HEK293 (cell line): ENCODE measurements around the gene DLGAP3.

ENCODE experiments used
- CTCF ChIA-PET: fragments of 350-600 bp; formaldehyde crosslinking; extraction: SDS; loops from one replicate; lab custom pipeline; 2021; ENCODE audit warnings: antibody characterized with exemption; lab: Yijun Ruan, JAX
- POLR2A ChIA-PET: fragments of 300-600 bp; formaldehyde crosslinking; extraction: SDS; loops from one replicate; lab custom pipeline; 2020; ENCODE audit warnings: antibody characterized with exemption, inconsistent platforms; lab: Yijun Ruan, JAX
- H3K27ac ChIP-seq: fragments of 200-500 bp; sonication (Bioruptor generic); 2 replicates; pipeline ENCODE4 v1.5.1; 2014; ENCODE audit warnings: low read depth, low read length, control low read depth, inconsistent platforms; ENCODE audit errors: extremely low read depth
- H3K36me3 ChIP-seq, 2 experiments: fragments of 200-500 bp in 1 of 2; sonication (Bioruptor generic) in 1 of 2; 1 replicate in 1 of 2; 2 replicates in 1 of 2; pipeline ENCODE4 v1.5.1; 2014 to 2017; ENCODE audit warnings: inconsistent platforms in 2 of 2, low read length in 2 of 2; ENCODE audit not compliant: control insufficient read depth in 2 of 2, insufficient read depth in 1 of 2
- H3K4me1 ChIP-seq: fragments of 200-500 bp; sonication (Bioruptor generic); 2 replicates; pipeline ENCODE4 v1.5.1; 2014; ENCODE audit warnings: mild to moderate bottlenecking, low read length, inconsistent platforms; ENCODE audit not compliant: control insufficient read depth, insufficient read depth
- H3K4me3 ChIP-seq: 2 replicates; pipeline ENCODE4 v1.5.1; 2011; ENCODE audit warnings: low read depth, mild to moderate bottlenecking, control low read depth, low read length, moderate library complexity
- H3K9me3 ChIP-seq: fragments of 200-500 bp; sonication (Bioruptor generic); 2 replicates; pipeline ENCODE4 v1.5.1; 2014; ENCODE audit warnings: low read depth, low read length, inconsistent platforms; ENCODE audit not compliant: control insufficient read depth, insufficient read depth
- EGR2 ChIP-seq: fragments of 450-650 bp; formaldehyde crosslinking; IDR thresholded peaks from 2 replicates; pipeline ENCODE4 v1.5.1; 2016; ENCODE audit warnings: low read depth, missing biosample characterization, missing genetic modification characterization
- GLIS2 ChIP-seq: fragments of 450-650 bp; formaldehyde crosslinking; IDR thresholded peaks from 2 replicates; pipeline ENCODE4 v1.5.1; 2016; ENCODE audit warnings: missing biosample characterization, missing genetic modification characterization
- PATZ1 ChIP-seq: fragments of 450-650 bp; formaldehyde crosslinking; IDR thresholded peaks from 2 replicates; pipeline ENCODE4 v1.5.1; 2016; ENCODE audit warnings: missing biosample characterization, missing genetic modification characterization
- SP7 ChIP-seq: fragments of 450-650 bp; formaldehyde crosslinking; IDR thresholded peaks from 2 replicates; pipeline ENCODE4 v1.5.1; 2016; ENCODE audit warnings: missing biosample characterization, missing genetic modification characterization
- YY2 ChIP-seq: fragments of 450-650 bp; formaldehyde crosslinking; IDR thresholded peaks from 2 replicates; pipeline ENCODE4 v1.5.1; 2016; ENCODE audit warnings: missing biosample characterization, missing genetic modification characterization
- ZBTB7A ChIP-seq: fragments of 450-650 bp; formaldehyde crosslinking; IDR thresholded peaks from 2 replicates; pipeline ENCODE4 v1.5.1; 2016; ENCODE audit warnings: low read depth, missing biosample characterization, missing genetic modification characterization
- ZEB2 ChIP-seq: fragments of 450-650 bp; formaldehyde crosslinking; IDR thresholded peaks from 2 replicates; pipeline ENCODE4 v1.5.1; 2016; ENCODE audit warnings: missing biosample characterization, missing genetic modification characterization
- ZFHX2 ChIP-seq: fragments of 450-650 bp; formaldehyde crosslinking; conservative IDR thresholded peaks from 2 replicates; pipeline ENCODE4 v1.5.1; 2016; ENCODE audit warnings: missing biosample characterization, missing genetic modification characterization
- ZNF140 ChIP-seq: fragments of 450-650 bp; formaldehyde crosslinking; IDR thresholded peaks from 2 replicates; pipeline ENCODE4 v1.5.1; 2016; ENCODE audit warnings: missing biosample characterization, missing genetic modification characterization
- ZNF155 ChIP-seq: fragments of 450-650 bp; formaldehyde crosslinking; IDR thresholded peaks from 2 replicates; pipeline ENCODE4 v1.5.1; 2016; ENCODE audit warnings: missing biosample characterization, missing genetic modification characterization
- ZNF169 ChIP-seq: fragments of 450-650 bp; formaldehyde crosslinking; IDR thresholded peaks from 2 replicates; pipeline ENCODE4 v1.5.1; 2016; ENCODE audit warnings: missing biosample characterization, missing genetic modification characterization
- ZNF274 ChIP-seq, 2 experiments: fragments of 200-500 bp in 1 of 2; fragments of 450-650 bp in 1 of 2; sonication (Bioruptor generic) in 1 of 2; formaldehyde crosslinking in 1 of 2; IDR thresholded peaks; 2 replicates each; pipeline versions ENCODE4 v1.5.1 to v1.6.1; 2014 to 2016; ENCODE audit warnings: borderline replicate concordance in 1 of 2, inconsistent platforms in 1 of 2, low read length in 1 of 2, missing biosample characterization in 1 of 2, missing genetic modification characterization in 1 of 2
- ZNF335 ChIP-seq: fragments of 450-650 bp; formaldehyde crosslinking; conservative IDR thresholded peaks from 2 replicates; pipeline ENCODE4 v1.5.1; 2016; ENCODE audit warnings: missing biosample characterization, missing genetic modification characterization
- ZNF501 ChIP-seq: fragments of 450-650 bp; formaldehyde crosslinking; IDR thresholded peaks from 2 replicates; pipeline ENCODE4 v1.5.1; 2016; ENCODE audit warnings: missing biosample characterization, missing genetic modification characterization
- ZNF544 ChIP-seq: fragments of 450-650 bp; formaldehyde crosslinking; IDR thresholded peaks from 2 replicates; pipeline ENCODE4 v1.5.0; 2017; ENCODE audit warnings: missing biosample characterization, missing genetic modification characterization
- ZNF549 ChIP-seq: fragments of 450-650 bp; IDR thresholded peaks from 2 replicates; pipeline ENCODE4 v1.5.1; 2018; ENCODE audit warnings: missing biosample characterization, missing genetic modification characterization, mild to moderate bottlenecking, inconsistent platforms, moderate library complexity
- ZNF623 ChIP-seq: fragments of 450-650 bp; formaldehyde crosslinking; IDR thresholded peaks from 2 replicates; pipeline ENCODE4 v1.5.1; 2016; ENCODE audit warnings: missing biosample characterization, missing genetic modification characterization
- ZNF626 ChIP-seq: fragments of 450-650 bp; sonication (Bioruptor Pico); formaldehyde crosslinking; IDR thresholded peaks from 2 replicates; pipeline ENCODE4 v1.5.1; 2018; ENCODE audit warnings: missing biosample characterization, missing genetic modification characterization, inconsistent platforms
- ZSCAN5A ChIP-seq: fragments of 450-650 bp; formaldehyde crosslinking; IDR thresholded peaks from 2 replicates; pipeline ENCODE4 v1.5.1; 2016; ENCODE audit warnings: missing biosample characterization, missing genetic modification characterization
- TF ChIP-seq, protein P1 (sequence below): fragments of 450-650 bp; formaldehyde crosslinking; IDR thresholded peaks from 2 replicates; pipeline ENCODE4 v1.5.1; 2016; ENCODE audit warnings: missing biosample characterization, missing genetic modification characterization
- TF ChIP-seq, protein P2 (sequence below): fragments of 450-650 bp; formaldehyde crosslinking; IDR thresholded peaks from 2 replicates; pipeline ENCODE4 v1.5.1; 2017; ENCODE audit warnings: missing biosample characterization, missing genetic modification characterization
- TF ChIP-seq, protein P3 (sequence below): fragments of 450-650 bp; formaldehyde crosslinking; IDR thresholded peaks from 2 replicates; pipeline ENCODE4 v1.5.1; 2016; ENCODE audit warnings: missing biosample characterization, missing genetic modification characterization

DLGAP3 gene

DNA sequence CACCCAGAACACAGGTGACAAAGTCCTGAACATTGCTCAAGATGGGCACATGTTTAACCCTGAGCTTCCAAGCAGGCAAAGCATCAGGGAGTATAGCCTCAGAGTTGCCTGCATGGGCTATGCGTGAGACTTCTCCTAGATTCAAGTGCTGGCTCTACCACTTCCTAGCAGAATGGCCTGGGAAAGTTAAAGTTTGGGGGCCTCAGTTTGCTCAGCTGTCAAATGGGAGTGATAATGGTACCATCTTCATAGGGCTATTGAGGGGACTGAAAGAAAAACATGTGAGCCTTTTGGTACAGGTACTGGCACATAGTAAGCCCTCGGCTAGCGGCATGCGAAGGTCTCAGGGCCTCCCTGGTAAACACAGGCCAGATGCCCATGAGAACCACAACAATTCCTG lies 41.9 kb downstream of the DLGAP3 start (continued):
- TF ChIP-seq ZSCAN5A (tag by site-specific recombination) (no peak), ZNF623 (tag by site-specific recombination) (no peak)

DNA sequence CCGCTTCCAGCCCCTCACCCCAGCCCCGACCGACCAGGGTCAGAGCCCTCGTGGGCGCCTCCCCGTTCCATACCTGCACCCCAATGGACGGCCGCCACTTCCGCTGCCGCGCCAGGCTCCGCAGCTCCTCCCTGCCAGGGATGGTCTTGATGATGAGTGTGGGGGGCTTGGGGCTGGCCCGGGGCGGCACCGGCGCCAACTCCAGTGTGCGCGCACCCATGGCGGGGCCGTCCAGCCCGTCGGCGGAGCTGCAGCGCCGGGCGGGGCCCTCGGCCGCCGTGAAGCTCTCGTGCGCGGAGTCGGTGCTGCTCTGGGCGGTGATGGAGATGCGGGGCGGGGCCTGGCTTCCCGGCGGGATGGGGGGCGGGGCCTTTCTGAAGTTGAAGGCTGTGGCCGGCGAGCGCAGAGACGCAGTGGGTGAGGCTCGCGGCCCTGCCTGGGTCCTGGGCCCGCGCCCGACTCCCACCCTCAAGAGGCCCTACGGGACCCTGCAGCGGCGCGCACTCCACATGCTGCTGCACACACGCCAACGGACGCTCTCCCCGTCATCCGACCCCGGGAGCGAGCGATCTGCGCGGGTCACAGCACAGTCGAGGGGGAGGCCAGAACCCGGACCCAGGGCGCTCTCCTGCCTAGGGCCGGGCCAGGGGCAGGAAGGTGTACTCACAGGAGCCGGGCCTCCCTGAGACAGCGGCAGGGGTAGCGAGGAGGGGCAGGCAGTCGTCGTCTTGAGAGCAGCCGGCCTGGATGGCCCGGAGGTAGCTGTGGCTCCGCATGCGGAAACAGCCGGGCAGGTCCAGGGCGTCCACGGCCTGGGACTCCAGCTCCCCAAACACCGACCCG lies 43.8 kb downstream of the DLGAP3 start:
- Histone ChIP-seq H3K36me3 (no peaks in the 10 kb centered on the region), H3K4me1 (no peaks in the 10 kb centered on the region), H3K9me3 (no peaks in the 10 kb centered on the region), H3K4me3 (no peak overlapping the region), H3K27ac (no peak overlapping the region)
- TF ChIP-seq ZNF155 (tag by site-specific recombination) (no peak), ZFHX2 (tag by site-specific recombination) (no peak), ZNF169 (tag by site-specific recombination) (no peak), GLIS2 (no peak)
- POLR2A ChIA-PET: interaction anchor here (0.6 kb wide), 1 partner anchor 26 kb away, joined by 3 read pairs; the partner anchor contains the start of gene SMIM12
- CTCF ChIA-PET: interaction anchor here (2.4 kb wide), 1 partner anchor 19 kb away, joined by 7 read pairs; no protein-coding TSS in a partner anchor

DNA sequence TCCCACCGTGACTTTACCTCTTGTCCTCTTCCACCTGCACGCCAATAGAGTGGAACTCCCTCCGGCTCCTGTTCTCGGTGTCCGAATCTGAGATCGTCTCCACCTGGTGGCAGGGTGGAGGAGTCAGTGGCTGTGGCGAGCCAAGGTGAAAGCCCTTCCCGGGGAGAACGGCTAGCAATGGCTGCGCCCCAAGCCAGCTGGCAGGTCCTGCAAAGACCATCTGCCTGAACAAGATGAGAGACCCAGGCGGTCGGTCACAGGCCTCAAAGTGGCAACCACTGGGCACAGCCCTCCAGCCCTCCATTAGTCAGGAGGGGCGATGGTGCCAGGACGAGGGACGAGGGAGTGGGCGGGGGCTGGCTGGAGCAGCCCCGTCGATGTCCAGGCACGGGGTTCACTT lies 44.5 kb downstream of the DLGAP3 start:
- ChIA-PET POLR2A (interaction anchor here (0.6 kb wide), 1 partner anchor 25 kb away, joined by 3 read pairs; the partner anchor contains the start of gene SMIM12), CTCF (no interaction called here)
- Histone ChIP-seq H3K36me3 (no peaks in the 10 kb centered on the region), H3K27ac (no peak overlapping the region), H3K4me1 (no peaks in the 10 kb centered on the region), H3K4me3 (no peak overlapping the region), H3K9me3 (no peaks in the 10 kb centered on the region)
- TF ChIP-seq ZEB2 (tag by site-specific recombination) (no peak), ZNF549 (tag by site-specific recombination) (no peak), ZNF274 (IDR thresholded peaks at IDR 0.05; ENCODE audit: low read length) (no peak), ZNF274 (tag by site-specific recombination; IDR thresholded peaks at IDR 0.05; ENCODE audit: borderline replicate concordance) (no peak), ZBTB7A (tag by site-specific recombination) (no peak), SP7 (tag by site-specific recombination) (no peak), YY2 (tag by site-specific recombination) (no peak), ZNF501 (no peak), ZNF544 (tag by site-specific recombination) (no peak), ZNF335 (tag by site-specific recombination) (no peak), PATZ1 (tag by site-specific recombination) (no peak), ZNF626 (tag by site-specific recombination) (no peak), EGR2 (tag by site-specific recombination) (no peak), ZNF140 (no peak)
- TF ChIP-seq, protein P1, sequence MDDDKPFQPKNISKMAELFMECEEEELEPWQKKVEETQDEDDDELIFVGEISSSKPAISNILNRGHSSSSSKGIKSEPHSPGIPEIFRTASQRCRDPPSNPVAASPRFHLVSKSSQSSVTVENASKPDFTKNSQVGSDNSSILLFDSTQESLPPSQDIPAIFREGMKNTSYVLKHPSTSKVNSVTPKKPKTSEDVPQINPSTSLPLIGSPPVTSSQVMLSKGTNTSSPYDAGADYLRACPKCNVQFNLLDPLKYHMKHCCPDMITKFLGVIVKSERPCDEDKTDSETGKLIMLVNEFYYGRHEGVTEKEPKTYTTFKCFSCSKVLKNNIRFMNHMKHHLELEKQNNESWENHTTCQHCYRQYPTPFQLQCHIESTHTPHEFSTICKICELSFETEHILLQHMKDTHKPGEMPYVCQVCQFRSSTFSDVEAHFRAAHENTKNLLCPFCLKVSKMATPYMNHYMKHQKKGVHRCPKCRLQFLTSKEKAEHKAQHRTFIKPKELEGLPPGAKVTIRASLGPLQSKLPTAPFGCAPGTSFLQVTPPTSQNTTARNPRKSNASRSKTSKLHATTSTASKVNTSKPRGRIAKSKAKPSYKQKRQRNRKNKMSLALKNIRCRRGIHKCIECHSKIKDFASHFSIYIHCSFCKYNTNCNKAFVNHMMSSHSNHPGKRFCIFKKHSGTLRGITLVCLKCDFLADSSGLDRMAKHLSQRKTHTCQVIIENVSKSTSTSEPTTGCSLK: no peak
- TF ChIP-seq, protein P2, sequence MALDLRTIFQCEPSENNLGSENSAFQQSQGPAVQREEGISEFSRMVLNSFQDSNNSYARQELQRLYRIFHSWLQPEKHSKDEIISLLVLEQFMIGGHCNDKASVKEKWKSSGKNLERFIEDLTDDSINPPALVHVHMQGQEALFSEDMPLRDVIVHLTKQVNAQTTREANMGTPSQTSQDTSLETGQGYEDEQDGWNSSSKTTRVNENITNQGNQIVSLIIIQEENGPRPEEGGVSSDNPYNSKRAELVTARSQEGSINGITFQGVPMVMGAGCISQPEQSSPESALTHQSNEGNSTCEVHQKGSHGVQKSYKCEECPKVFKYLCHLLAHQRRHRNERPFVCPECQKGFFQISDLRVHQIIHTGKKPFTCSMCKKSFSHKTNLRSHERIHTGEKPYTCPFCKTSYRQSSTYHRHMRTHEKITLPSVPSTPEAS: no peak
- TF ChIP-seq, protein P3, sequence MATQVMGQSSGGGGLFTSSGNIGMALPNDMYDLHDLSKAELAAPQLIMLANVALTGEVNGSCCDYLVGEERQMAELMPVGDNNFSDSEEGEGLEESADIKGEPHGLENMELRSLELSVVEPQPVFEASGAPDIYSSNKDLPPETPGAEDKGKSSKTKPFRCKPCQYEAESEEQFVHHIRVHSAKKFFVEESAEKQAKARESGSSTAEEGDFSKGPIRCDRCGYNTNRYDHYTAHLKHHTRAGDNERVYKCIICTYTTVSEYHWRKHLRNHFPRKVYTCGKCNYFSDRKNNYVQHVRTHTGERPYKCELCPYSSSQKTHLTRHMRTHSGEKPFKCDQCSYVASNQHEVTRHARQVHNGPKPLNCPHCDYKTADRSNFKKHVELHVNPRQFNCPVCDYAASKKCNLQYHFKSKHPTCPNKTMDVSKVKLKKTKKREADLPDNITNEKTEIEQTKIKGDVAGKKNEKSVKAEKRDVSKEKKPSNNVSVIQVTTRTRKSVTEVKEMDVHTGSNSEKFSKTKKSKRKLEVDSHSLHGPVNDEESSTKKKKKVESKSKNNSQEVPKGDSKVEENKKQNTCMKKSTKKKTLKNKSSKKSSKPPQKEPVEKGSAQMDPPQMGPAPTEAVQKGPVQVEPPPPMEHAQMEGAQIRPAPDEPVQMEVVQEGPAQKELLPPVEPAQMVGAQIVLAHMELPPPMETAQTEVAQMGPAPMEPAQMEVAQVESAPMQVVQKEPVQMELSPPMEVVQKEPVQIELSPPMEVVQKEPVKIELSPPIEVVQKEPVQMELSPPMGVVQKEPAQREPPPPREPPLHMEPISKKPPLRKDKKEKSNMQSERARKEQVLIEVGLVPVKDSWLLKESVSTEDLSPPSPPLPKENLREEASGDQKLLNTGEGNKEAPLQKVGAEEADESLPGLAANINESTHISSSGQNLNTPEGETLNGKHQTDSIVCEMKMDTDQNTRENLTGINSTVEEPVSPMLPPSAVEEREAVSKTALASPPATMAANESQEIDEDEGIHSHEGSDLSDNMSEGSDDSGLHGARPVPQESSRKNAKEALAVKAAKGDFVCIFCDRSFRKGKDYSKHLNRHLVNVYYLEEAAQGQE: no peak
